ENCODE data around the gene KRTAP5-5. TPM values are rescaled to one million over a fixed set of nuclear protein-coding genes. Genes with fewer than 3 reads are reported as not detected.
"Not testable (repeated sequence)": the region's sequence is repeated elsewhere in the genome, so short reads cannot be mapped to it uniquely, and the experiment has no call there.

KRTAP5-5 gene
- total RNA-seq, 1 experiment from 2014 or later: not detected

GRCh38 chr11:1604181-1604580 is 25.4 kb upstream of the KRTAP5-5 start:
- CTCF ChIA-PET: no interaction called here
- Histone ChIP-seq H3K9me3 (ENCODE audit: low read depth, low read length, poor library complexity, severe bottlenecking) (no peaks in the 10 kb centered on the region), H3K36me3 (ENCODE audit: insufficient read depth, low read length, poor library complexity, severe bottlenecking) (no peaks in the 10 kb centered on the region), H3K4me3 (ENCODE audit: low read depth, low read length, poor library complexity, severe bottlenecking) (no peak overlapping the region), H3K27ac (ENCODE audit: low read depth, low read length, poor library complexity, severe bottlenecking) (no peak overlapping the region), H3K4me1 (ENCODE audit: insufficient read depth, low read length, poor library complexity, severe bottlenecking) (no peaks in the 10 kb centered on the region), H3K27me3 (replicated peaks; ENCODE audit: insufficient read depth, low read depth, low read length, poor library complexity) (peaks cover 16% of the 10 kb centered on the region)
- intact Hi-C loops (cut with micrococcal nuclease; ENCODE audit: unreplicated experiment): no loop called here
- POLR2A ChIA-PET (ENCODE audit: low non-redundant PET): no interaction called here
- DNase-seq (ENCODE audit: low spot score): no peak
- no TSS peak for BruUV-seq (replicated peaks)
- TF ChIP-seq, protein P1, sequence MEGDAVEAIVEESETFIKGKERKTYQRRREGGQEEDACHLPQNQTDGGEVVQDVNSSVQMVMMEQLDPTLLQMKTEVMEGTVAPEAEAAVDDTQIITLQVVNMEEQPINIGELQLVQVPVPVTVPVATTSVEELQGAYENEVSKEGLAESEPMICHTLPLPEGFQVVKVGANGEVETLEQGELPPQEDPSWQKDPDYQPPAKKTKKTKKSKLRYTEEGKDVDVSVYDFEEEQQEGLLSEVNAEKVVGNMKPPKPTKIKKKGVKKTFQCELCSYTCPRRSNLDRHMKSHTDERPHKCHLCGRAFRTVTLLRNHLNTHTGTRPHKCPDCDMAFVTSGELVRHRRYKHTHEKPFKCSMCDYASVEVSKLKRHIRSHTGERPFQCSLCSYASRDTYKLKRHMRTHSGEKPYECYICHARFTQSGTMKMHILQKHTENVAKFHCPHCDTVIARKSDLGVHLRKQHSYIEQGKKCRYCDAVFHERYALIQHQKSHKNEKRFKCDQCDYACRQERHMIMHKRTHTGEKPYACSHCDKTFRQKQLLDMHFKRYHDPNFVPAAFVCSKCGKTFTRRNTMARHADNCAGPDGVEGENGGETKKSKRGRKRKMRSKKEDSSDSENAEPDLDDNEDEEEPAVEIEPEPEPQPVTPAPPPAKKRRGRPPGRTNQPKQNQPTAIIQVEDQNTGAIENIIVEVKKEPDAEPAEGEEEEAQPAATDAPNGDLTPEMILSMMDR (conservative IDR thresholded peaks at IDR 0.05; ENCODE audit: low read depth, low read length): no peak

DNA sequence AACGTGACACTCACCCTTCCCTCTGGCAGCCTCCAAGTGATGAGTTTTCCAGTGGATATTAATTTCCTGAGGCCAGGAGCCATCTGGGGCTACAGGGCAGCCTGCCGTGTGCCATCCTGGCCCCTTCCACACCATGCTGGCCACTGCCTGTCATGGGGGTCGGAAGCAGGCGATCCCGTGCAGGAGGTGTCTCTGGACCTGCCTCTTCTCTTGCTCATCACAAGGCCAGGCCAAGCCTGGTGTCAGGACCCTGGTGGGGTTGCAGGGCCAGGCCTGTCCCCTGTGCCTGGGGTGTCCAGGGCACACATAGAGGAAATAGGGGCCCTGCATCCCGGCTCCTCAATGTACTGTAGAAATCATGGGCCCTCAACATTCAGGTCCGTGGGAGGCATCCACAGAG is 24.9 kb upstream of the KRTAP5-5 start:
- H3K4me1 ChIP-seq (ENCODE audit: insufficient read depth, low read length, poor library complexity, severe bottlenecking): no peaks in the 10 kb centered on the region
- no peak overlapping the region for H3K4me3 ChIP-seq (ENCODE audit: low read depth, low read length, poor library complexity, severe bottlenecking)
- H3K27ac ChIP-seq (ENCODE audit: low read depth, low read length, poor library complexity, severe bottlenecking): no peak overlapping the region
- intact Hi-C loops (cut with micrococcal nuclease; ENCODE audit: unreplicated experiment): no loop called here
- peaks cover 12% of the 10 kb centered on the region for H3K27me3 ChIP-seq (replicated peaks; ENCODE audit: insufficient read depth, low read depth, low read length, poor library complexity)
- no peak for DNase-seq (ENCODE audit: low spot score)
- ChIA-PET POLR2A (ENCODE audit: low non-redundant PET) (no interaction called here), CTCF (no interaction called here)
- no peaks in the 10 kb centered on the region for H3K36me3 ChIP-seq (ENCODE audit: insufficient read depth, low read length, poor library complexity, severe bottlenecking)
- TF ChIP-seq, protein P1 (conservative IDR thresholded peaks at IDR 0.05; ENCODE audit: low read depth, low read length): no peak
- TF ChIP-seq EZH2 (IDR thresholded peaks at IDR 0.05; ENCODE audit: borderline replicate concordance, low read depth, low read length, poor library complexity, severe bottlenecking): no peak
- BruUV-seq (replicated peaks): no TSS peak
- no peaks in the 10 kb centered on the region for H3K9me3 ChIP-seq (ENCODE audit: low read depth, low read length, poor library complexity, severe bottlenecking)

DNA sequence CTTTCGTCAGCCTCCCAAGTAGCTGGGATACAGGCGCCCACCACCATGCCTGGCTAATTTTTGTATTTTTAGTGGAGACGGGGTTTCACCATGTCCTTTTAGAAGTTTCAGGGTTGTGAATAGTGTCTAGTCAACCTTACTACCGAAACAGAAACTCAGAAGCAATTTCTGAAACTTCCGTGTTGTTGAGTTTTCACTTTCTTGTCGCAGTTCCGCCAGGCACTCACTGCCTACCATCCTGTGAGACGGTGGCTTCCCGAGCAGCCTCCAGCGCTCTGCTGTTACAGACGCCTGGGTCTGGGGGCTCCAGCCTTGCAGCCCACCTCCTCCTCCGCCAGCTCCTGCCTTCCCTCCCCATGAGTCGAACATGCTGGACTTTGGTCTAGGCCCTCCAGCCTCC is 23.7 kb upstream of the KRTAP5-5 start:
- intact Hi-C loops (cut with micrococcal nuclease; ENCODE audit: unreplicated experiment); H3K27me3 ChIP-seq (replicated peaks; ENCODE audit: insufficient read depth, low read depth, low read length, poor library complexity); DNase-seq (ENCODE audit: low spot score); H3K4me1 ChIP-seq (ENCODE audit: insufficient read depth, low read length, poor library complexity, severe bottlenecking); H3K4me3 ChIP-seq (ENCODE audit: low read depth, low read length, poor library complexity, severe bottlenecking); H3K9me3 ChIP-seq (ENCODE audit: low read depth, low read length, poor library complexity, severe bottlenecking); POLR2A ChIA-PET (ENCODE audit: low non-redundant PET); BruUV-seq (replicated peaks); CTCF ChIA-PET; H3K27ac ChIP-seq (ENCODE audit: low read depth, low read length, poor library complexity, severe bottlenecking); H3K36me3 ChIP-seq (ENCODE audit: insufficient read depth, low read length, poor library complexity, severe bottlenecking): not testable (repeated sequence)

GRCh38 chr11:1607156-1607845 is 22.3 kb upstream of the KRTAP5-5 start:
- H3K9me3 ChIP-seq (ENCODE audit: low read depth, low read length, poor library complexity, severe bottlenecking); H3K36me3 ChIP-seq (ENCODE audit: insufficient read depth, low read length, poor library complexity, severe bottlenecking); intact Hi-C loops (cut with micrococcal nuclease; ENCODE audit: unreplicated experiment); H3K4me1 ChIP-seq (ENCODE audit: insufficient read depth, low read length, poor library complexity, severe bottlenecking); H3K4me3 ChIP-seq (ENCODE audit: low read depth, low read length, poor library complexity, severe bottlenecking); H3K27me3 ChIP-seq (replicated peaks; ENCODE audit: insufficient read depth, low read depth, low read length, poor library complexity); POLR2A ChIA-PET (ENCODE audit: low non-redundant PET); DNase-seq (ENCODE audit: low spot score); BruUV-seq (replicated peaks); H3K27ac ChIP-seq (ENCODE audit: low read depth, low read length, poor library complexity, severe bottlenecking); CTCF ChIA-PET: not testable (repeated sequence)

GRCh38 chr11:1607901-1608300 is 21.7 kb upstream of the KRTAP5-5 start:
- CTCF ChIA-PET; H3K4me1 ChIP-seq (ENCODE audit: insufficient read depth, low read length, poor library complexity, severe bottlenecking); DNase-seq (ENCODE audit: low spot score); BruUV-seq (replicated peaks); POLR2A ChIA-PET (ENCODE audit: low non-redundant PET); H3K4me3 ChIP-seq (ENCODE audit: low read depth, low read length, poor library complexity, severe bottlenecking); intact Hi-C loops (cut with micrococcal nuclease; ENCODE audit: unreplicated experiment); H3K36me3 ChIP-seq (ENCODE audit: insufficient read depth, low read length, poor library complexity, severe bottlenecking); H3K27me3 ChIP-seq (replicated peaks; ENCODE audit: insufficient read depth, low read depth, low read length, poor library complexity); H3K9me3 ChIP-seq (ENCODE audit: low read depth, low read length, poor library complexity, severe bottlenecking); H3K27ac ChIP-seq (ENCODE audit: low read depth, low read length, poor library complexity, severe bottlenecking): not testable (repeated sequence)

Measured in A673 (cell line).